HG03469 (cell line): ENCODE data around the gene GRK1.

Experiments used
- ATAC-seq: cut with Tn5 transposase; IDR thresholded peaks from one replicate; pipeline ENCODE4 v1.9.1; 2021; ENCODE audit warnings: mild to moderate bottlenecking, moderate library complexity, moderate number of reproducible peaks; ENCODE audit not compliant: unreplicated experiment

Gene GRK1

GRCh38 chr13:113771709-113772331 is 104.8 kb downstream of the GRK1 start:
- no peak for ATAC-seq

GRCh38 chr13:113774177-113775107 is 107.4 kb downstream of the GRK1 start:
- ATAC-seq = no peak

- ATAC-seq = no peak
Measured at GRCh38 chr13:113775451-113776145, 108.6 kb downstream of the GRK1 start.

GRCh38 chr13:113776231-113777125 is 109.5 kb downstream of the GRK1 start:
- ATAC-seq = no peak

- no peak for ATAC-seq
Measured at GRCh38 chr13:113777311-113778260, 110.6 kb downstream of the GRK1 start.

- ATAC-seq = no peak
Measured at GRCh38 chr13:113781571-113781970, 114.6 kb downstream of the GRK1 start.

- no peak for ATAC-seq
Measured at GRCh38 chr13:113782472-113782871, 115.5 kb downstream of the GRK1 start.

- no peak for ATAC-seq
Measured at GRCh38 chr13:113783200-113783881, 116.3 kb downstream of the GRK1 start.

- ATAC-seq = no peak
Measured at GRCh38 chr13:113783966-113784644, 117.1 kb downstream of the GRK1 start.

GRCh38 chr13:113784645-113785024 is 117.6 kb downstream of the GRK1 start:
- no peak for ATAC-seq

GRCh38 chr13:113785051-113786010 is 118.3 kb downstream of the GRK1 start:
- ATAC-seq = no peak

GRCh38 chr13:113786262-113786841 is 119.3 kb downstream of the GRK1 start:
- no peak for ATAC-seq
